Activated naive CD4-positive, alpha-beta T cell (primary cell): ENCODE results near the gene RERG.

Source experiments
- DNase-seq, 4 experiments: peaks; one replicate each; lab custom pipeline; 2025; lab: John Stamatoyannopoulos, UW

The RERG gene

GRCh38 chr12:15218794-15219193 is 2.4 kb downstream of the RERG start:
- no peak for DNase-seq

DNA sequence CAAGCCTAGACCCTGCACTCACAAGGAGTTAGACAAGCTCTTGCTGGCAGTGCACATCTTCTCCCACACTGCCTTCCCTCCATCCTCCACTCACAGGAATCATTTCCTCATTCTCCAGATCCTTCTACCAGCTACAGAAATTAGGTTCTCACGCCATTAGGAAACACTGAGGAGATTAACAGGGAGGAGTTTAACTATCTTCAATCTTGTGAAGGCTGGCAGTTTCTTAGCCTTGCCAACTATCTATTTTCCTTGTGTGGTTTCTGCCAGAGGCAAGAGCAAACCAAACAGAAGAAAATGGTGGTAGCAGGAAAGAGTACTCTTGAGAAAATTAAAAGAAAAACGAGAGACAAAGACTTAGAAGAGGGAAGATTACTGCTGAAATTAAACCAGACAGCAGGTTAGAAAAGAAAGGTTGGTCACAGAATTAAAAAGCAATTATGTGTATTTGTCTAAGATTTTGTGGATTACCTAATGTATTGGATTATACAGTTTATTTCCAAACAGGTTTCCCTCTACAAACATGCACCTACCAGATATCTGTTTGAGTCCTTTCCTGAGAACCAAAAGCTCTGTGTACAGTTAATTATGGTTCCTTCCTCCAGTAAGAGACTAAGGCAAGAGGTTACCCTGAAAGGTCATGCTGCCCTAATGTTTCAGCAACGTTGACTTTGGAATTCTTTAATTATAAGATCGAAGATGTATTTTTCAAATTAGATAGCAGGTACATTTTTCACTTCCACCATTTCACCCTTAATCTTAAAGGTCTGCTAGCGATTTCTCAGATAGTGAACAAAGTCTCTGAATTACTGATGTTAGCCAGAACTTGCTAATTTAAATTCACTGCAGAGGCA is 5.0 kb downstream of the RERG start:
- DNase-seq: no peak

- DNase-seq: no peak
These were observed 6.2 kb downstream of the RERG start for GRCh38 chr12:15214851-15215601.

DNA sequence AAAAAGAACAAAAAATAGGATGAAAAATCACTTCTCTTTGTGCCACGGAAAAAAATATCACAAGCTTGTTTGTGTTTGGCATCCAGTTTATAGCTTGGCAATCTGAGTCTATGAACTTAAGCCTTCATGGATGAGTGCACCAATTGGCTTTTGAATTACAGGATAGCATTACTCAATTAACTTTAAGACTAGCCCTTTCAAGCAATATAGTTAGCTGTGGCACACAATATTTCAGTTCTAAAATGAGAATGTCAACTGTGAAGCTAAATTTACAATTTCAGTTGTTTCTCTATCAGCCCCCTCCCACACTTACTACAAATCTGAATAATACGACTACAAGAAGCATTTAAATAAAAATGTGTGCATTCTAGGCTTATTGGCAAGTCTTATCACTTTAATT is 8.3 kb downstream of the RERG start:
- DNase-seq: no peak

GRCh38 chr12:15209782-15210181 is 11.4 kb downstream of the RERG start:
- DNase-seq: no peak

- DNase-seq: no peak
These were observed 12.2 kb downstream of the RERG start for GRCh38 chr12:15208871-15209656.

DNA sequence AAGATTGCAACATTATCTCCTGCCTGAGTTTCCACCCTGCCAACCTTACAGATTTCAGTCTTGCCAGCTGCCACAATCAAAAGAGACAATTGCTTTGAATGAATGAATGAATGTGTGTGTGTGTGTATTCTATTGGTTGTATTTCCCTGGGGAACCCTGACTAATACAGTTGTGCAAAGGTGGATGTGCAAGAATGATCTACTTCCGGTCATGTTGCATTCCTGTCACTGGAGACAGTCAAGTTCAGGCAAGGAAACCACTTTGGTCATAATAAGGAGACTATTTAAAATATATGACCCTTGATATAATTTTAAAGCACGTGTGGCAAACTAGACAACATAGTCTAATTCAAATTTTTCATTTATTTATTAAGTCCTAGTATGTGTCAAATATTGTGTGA is 13.1 kb downstream of the RERG start:
- no peak for DNase-seq

GRCh38 chr12:15206831-15207389 is 14.3 kb downstream of the RERG start:
- no peak for DNase-seq

- no peak for DNase-seq
These were observed 14.9 kb downstream of the RERG start for GRCh38 chr12:15206338-15206737.

DNA sequence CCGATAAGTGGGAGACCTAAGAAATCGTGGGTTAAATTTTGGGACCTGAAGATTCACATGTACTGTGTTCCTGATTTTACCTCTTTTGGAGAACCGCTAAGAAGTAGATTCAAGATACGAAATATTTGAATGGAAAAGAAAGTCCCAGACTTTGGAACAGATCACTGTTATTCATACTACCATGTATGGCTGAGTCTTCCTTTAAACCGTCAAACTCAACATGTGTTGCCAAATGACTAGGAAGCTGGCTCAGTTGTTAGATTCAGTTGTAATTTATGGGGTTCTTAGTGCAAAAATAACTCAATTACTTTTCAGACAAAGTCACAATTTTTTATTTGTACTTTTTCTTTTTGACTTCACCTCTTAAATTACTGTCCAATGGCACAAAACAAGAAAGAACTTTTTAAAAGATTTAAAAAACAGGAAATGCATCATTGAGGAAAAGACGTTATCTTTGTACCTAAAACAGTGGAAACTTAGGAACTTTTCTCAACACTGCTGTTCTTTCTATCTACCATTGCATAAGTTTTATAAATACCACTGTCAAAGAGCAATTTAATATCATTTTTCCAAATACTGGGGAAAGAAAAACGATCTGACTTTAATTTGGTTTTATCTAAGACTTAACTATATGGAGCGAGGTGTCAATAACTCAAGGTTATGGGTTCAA is 15.7 kb downstream of the RERG start:
- DNase-seq: no peak

GRCh38 chr12:15201456-15201855 is 19.8 kb downstream of the RERG start:
- no peak for DNase-seq

GRCh38 chr12:15201056-15201455 is 20.2 kb downstream of the RERG start:
- no peak for DNase-seq

DNA sequence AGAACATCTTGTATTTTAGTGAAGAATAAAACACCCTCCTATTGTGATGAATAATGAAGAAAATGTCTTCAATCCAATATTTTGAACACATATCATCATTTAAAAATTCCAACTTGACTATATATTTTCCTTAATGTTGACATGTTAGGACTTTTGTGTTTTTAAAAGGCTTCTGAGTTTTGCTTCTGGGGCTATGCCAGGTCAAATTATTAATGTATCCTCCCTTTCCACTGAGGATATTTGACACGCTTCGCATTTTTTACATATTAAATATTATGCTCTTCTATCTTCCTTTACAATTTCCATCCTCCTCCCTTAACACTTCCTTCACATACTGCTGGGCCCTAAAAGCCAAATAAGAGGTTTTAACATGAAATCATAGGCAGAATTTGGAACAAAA is 20.6 kb downstream of the RERG start:
- no peak for DNase-seq

- no peak for DNase-seq
These were observed 21.3 kb downstream of the RERG start for GRCh38 chr12:15199930-15200329.

DNA sequence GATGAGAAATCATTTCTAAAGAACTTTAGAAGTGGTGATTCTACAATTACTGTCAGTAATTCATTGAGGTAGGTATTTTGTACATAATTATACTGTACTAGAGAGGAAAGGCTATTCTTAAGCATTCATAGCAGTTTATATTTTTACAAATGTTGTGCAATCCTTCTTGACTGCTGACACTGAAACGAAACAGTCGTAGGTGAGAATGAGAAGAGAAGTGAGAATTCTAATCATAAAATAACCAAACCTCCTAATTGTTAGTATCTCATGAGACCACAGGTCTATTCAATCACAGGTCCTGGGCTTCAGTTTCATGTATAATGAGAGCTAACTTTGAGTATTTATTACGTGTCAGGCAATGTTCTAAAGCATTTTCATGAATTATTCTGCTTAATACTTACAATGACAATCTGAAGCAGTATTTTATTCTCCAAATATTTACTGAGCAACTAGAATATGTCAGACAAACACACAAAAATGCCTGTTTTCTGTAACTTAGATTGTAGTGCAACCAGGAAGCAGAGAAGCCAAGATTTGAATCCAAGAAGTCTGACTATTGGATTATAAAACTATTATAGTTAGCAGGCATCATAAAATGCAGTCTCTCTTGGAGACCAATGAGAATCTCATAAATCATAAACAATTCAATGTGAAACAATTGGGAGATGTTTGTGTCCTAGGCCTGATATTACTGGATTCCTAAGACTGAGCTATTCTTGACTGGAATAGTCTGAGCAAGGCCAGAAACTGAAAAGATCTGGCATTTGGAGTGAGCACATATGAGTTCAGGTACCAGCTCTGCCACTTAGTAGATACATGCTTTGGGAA is 24.3 kb downstream of the RERG start:
- DNase-seq: no peak

GRCh38 chr12:15196221-15196620 is 25.0 kb downstream of the RERG start:
- no peak for DNase-seq

DNA sequence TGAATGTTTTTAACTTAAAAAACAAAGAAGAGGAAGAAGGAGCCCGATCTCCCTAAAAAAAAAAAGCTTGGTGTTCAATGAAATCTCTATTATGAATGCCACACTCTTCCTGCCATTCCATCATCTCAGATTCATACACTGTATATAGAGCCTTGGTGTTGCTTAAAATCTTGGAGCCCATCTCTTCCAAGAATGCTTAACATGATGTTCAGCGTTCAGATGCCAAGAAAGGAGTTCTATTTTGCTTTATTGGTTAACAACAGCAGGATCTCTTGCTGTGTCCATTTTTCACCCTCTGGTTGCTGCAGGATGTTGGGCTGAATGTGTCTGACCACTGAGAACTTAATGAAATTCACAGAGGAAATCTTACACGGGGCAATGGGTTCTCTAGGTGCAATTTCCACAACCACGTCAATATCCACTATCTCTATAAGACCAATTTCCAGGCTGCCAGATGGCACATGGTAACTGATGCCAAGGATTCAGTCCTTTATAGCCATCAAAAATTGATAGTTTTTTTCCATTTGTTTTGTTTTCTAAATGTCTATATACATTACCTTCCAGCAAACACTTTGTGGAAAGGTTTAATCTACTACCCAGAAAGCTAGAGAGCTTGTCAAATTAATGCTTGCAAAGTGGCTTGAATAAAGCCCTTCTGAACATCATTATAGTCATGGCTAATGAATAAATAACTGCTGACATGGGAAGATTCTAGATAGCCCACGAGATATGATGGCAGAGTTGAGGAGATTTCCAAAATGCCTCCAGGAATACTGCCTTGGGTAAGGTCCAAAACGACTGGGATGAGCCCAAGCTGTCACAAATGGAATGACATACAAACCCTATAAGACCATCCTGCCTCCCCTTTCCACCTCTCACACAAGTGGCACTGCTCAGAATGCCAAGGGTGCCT is 26.5 kb downstream of the RERG start:
- DNase-seq: no peak

- no peak for DNase-seq
These were observed 27.3 kb downstream of the RERG start for GRCh38 chr12:15193946-15194345.

- DNase-seq: no peak
These were observed 28.5 kb downstream of the RERG start for GRCh38 chr12:15192720-15193119.

GRCh38 chr12:15188127-15188526 is 33.1 kb downstream of the RERG start:
- DNase-seq: no peak
